Measurements from ENCODE around the gene CFAP97D2.
"Not testable (repeated sequence)": the region's sequence is repeated elsewhere in the genome, so short reads cannot be mapped to it uniquely, and the experiment has no call there.

GRCh38 chr13:114199526-114199925, 20.5 kb downstream of the CFAP97D2 start:
- TF ChIP-seq EZH2 (IDR thresholded peaks at IDR 0.05); POLR2AphosphoS5 (IDR thresholded peaks at IDR 0.05; ENCODE audit: borderline replicate concordance, low read depth, low read length): not testable (repeated sequence)

Data from SK-N-MC (cell line).